ENCODE results near the gene ZSWIM9.
"Not testable (repeated sequence)": the region's sequence is repeated elsewhere in the genome, so short reads cannot be mapped to it uniquely, and the experiment has no call there.

The ZSWIM9 gene

GRCh38 chr19:48218997-48219396 is 48.5 kb downstream of the ZSWIM9 start:
- CTCF ChIA-PET = interaction anchor here (0.6 to 1.5 kb wide), 2 partner anchors 11 to 232 kb away, joined by 3 read pairs; no protein-coding TSS in a partner anchor
- TF ChIP-seq ZSCAN30 (tag by site-specific recombination; IDR thresholded peaks at IDR 0.05) (no peak), ZNF324 (tag by site-specific recombination; IDR thresholded peaks at IDR 0.05) (no peak), ZFP41 (tag by site-specific recombination; IDR thresholded peaks at IDR 0.05; ENCODE audit: borderline replicate concordance) (no peak), ZNF302 (tag by site-specific recombination; IDR thresholded peaks at IDR 0.05; ENCODE audit: low read depth) (no peak), MEIS1 (CRISPR knock-in tag; IDR thresholded peaks at IDR 0.05; ENCODE audit: borderline replicate concordance) (no peak), KLF16 (tag by site-specific recombination; IDR thresholded peaks at IDR 0.05) (no peak), ZNF677 (tag by site-specific recombination; IDR thresholded peaks at IDR 0.05) (no peak), ZNF239 (tag by site-specific recombination; IDR thresholded peaks at IDR 0.05) (no peak), ZFP37 (tag by site-specific recombination; IDR thresholded peaks at IDR 0.05) (no peak), ZNF501 (tag by site-specific recombination; IDR thresholded peaks at IDR 0.05) (no peak), KLF7 (tag by site-specific recombination; IDR thresholded peaks at IDR 0.05; ENCODE audit: borderline replicate concordance) (no peak), SALL2 (tag by site-specific recombination; IDR thresholded peaks at IDR 0.05; ENCODE audit: borderline replicate concordance) (no peak), HOXC10 (CRISPR knock-in tag; IDR thresholded peaks at IDR 0.05) (no peak), PRDM1 (tag by site-specific recombination; IDR thresholded peaks at IDR 0.05) (no peak)
- Histone ChIP-seq H3K9me3 (ENCODE audit: control insufficient read depth, insufficient read depth, low read depth, low read length) (no peaks in the 10 kb centered on the region), H3K4me3 (ENCODE audit: low read depth, low read length) (no peak overlapping the region), H3K4me1 (ENCODE audit: control insufficient read depth, insufficient read depth, low read length) (no peaks in the 10 kb centered on the region), H3K36me3 (ENCODE audit: control insufficient read depth in 2 of 2, insufficient read depth in 1 of 2, low read length in 2 of 2) (peaks cover 7 to 27% of the 10 kb centered on the region in 2 experiments; a peak in 2 of 3 replicates), H3K27ac (ENCODE audit: extremely low read depth, low read depth, low read length) (no peak overlapping the region)
- POLR2A ChIA-PET = interaction anchor here (0.8 to 1.2 kb wide), 3 partner anchors 10 to 37 kb away, joined by 4 to 6 read pairs (median 5); partner anchors contain the start of gene CARD8

GRCh38 chr19:48220784-48221183 is 50.3 kb downstream of the ZSWIM9 start:
- H3K9me3 ChIP-seq (ENCODE audit: control insufficient read depth, insufficient read depth, low read depth, low read length); H3K4me1 ChIP-seq (ENCODE audit: control insufficient read depth, insufficient read depth, low read length); H3K27ac ChIP-seq (ENCODE audit: extremely low read depth, low read depth, low read length); H3K4me3 ChIP-seq (ENCODE audit: low read depth, low read length); POLR2A ChIA-PET: not testable (repeated sequence)
- peaks cover 7 to 20% of the 10 kb centered on the region in 2 experiments; a peak in 2 of 3 replicates for H3K36me3 ChIP-seq (ENCODE audit: control insufficient read depth in 2 of 2, insufficient read depth in 1 of 2, low read length in 2 of 2)
- TF ChIP-seq ZNF366 (tag by site-specific recombination; conservative IDR thresholded peaks at IDR 0.05) = peak; percentile 90
- CTCF ChIA-PET = interaction anchor here (0.6 to 1.1 kb wide), 3 partner anchors 39 to 67 kb away, joined by 3 read pairs; no protein-coding TSS in a partner anchor

- ChIA-PET POLR2A (no interaction called here), CTCF (interaction anchor here (0.6 to 1.1 kb wide), 2 partner anchors 40 to 50 kb away, joined by 3 read pairs; no protein-coding TSS in a partner anchor)
Measured at GRCh38 chr19:48221628-48222027, 51.1 kb downstream of the ZSWIM9 start.

More at GRCh38 chr19:48221628-48222027, 51.1 kb downstream of the ZSWIM9 start:
- no peak overlapping the region for H3K4me3 ChIP-seq (ENCODE audit: low read depth, low read length)
- no peaks in the 10 kb centered on the region for H3K4me1 ChIP-seq (ENCODE audit: control insufficient read depth, insufficient read depth, low read length)
- TF ChIP-seq ZNF513 (tag by site-specific recombination; IDR thresholded peaks at IDR 0.05) (no peak), ZBTB11 (tag by site-specific recombination; conservative IDR thresholded peaks at IDR 0.05; ENCODE audit: low read depth) (peak; percentile 87)
- H3K27ac ChIP-seq (ENCODE audit: extremely low read depth, low read depth, low read length) = no peak overlapping the region
- no peaks in the 10 kb centered on the region for H3K9me3 ChIP-seq (ENCODE audit: control insufficient read depth, insufficient read depth, low read depth, low read length)
- H3K36me3 ChIP-seq (ENCODE audit: control insufficient read depth in 2 of 2, insufficient read depth in 1 of 2, low read length in 2 of 2) = peaks cover 8 to 15% of the 10 kb centered on the region in 2 experiments; a peak in 2 of 3 replicates

Measured in HEK293 (cell line).